Measurements from ENCODE around the gene CDC42SE2. TPM values are rescaled to one million over a fixed set of nuclear protein-coding genes. Genes with fewer than 3 reads are reported as not detected.

Gene CDC42SE2
- total and polyA plus RNA-seq, 12 donors = 5.1 to 26.7 (median 19.2) TPM

GRCh38 chr5:131386779-131387178 lies 122.9 kb downstream of the CDC42SE2 start:
- WGBS, 4 donors = 50 to 67% (median 59%) methylated on average over 4 of the region's 4 CpGs
- H3K4me1 ChIP-seq (replicated peaks in 1 of 2) = peaks cover 0 to 6% of the 10 kb centered on the region in 2 donors
- intact Hi-C loops (cut with DNase I) = no loop called here
- DNase-seq = no peak
- no peaks in the 10 kb centered on the region for H3K36me3 ChIP-seq (replicated peaks in 1 of 2)
- no peaks in the 10 kb centered on the region for H3K9me3 ChIP-seq (replicated peaks in 1 of 3)
- H3K27me3 ChIP-seq = no peaks in the 10 kb centered on the region
- no peak for TF ChIP-seq POLR2A (IDR thresholded peaks at IDR 0.05)
- TF ChIP-seq CTCF (IDR thresholded peaks at IDR 0.05) = no peak
- peak overlapping the region in 1 of 5 donors; percentile 13 for H3K27ac ChIP-seq
- no peak overlapping the region for H3K4me3 ChIP-seq

DNA sequence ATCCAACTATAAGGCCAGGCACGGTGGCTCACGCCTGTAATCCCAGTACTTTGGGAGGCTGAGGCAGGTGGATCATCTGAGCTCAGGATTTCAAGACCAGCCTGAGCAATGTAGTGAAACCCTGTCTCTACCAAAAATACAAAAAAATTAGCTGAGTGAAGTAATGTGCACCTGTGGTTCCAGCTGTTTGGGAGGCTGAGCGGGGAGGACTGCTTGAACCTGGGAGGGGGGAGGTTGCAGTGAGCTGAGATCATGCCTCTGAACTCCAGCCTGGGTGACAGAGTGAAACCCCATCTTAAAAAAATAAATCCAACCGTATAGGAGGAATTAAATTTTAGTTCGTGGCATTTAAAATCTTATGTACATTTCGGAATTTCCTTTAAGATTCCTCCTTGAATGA lies 123.4 kb downstream of the CDC42SE2 start:
- TF ChIP-seq POLR2A (IDR thresholded peaks at IDR 0.05) (no peak), CTCF (IDR thresholded peaks at IDR 0.05) (no peak)
- Histone ChIP-seq H3K36me3 (replicated peaks in 1 of 2) (no peaks in the 10 kb centered on the region), H3K9me3 (replicated peaks in 1 of 3) (no peaks in the 10 kb centered on the region), H3K27ac (no peak overlapping the region), H3K4me3 (no peak overlapping the region), H3K4me1 (replicated peaks in 1 of 2) (peaks cover 0 to 4% of the 10 kb centered on the region in 2 donors), H3K27me3 (no peaks in the 10 kb centered on the region)
- WGBS, 4 donors = 93 to 95% (median 94%) methylated on average over 6 of the region's 6 CpGs
- DNase-seq = no peak
- intact Hi-C loops (cut with DNase I) = no loop called here

DNA sequence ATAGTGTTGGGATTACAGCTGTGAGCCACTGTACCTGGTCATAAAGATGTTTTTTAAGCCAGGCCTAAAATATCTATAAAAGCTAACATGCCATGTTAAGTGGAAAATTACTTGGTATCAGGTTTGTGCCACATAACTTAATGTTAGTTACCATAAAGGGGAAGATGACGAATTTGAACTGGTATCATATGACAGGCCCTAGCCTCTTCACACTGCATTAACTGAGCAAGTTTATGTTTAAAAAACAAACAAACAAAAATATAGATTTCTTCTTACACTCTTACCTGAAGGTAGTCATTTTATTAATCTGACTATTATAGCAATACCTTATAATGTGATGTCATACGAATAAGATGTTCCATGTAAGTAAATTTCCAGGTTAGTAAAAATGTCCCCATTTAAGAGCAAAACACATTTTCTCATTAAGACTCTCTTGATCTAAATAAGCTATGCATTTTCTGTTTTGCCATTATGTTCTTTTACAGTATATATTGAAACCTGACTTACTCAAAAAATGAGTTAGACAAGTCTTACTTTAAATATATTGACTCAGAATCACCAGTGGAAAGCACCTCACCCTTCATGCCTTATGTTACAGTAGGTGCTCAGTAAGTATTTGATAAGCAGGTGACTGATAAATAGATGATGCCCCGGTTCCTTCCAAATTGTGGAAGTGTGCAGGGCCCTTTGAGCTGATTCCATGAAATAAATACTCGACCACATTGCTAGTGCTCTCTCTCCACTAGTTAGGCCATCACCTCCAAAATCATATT lies 125.4 kb downstream of the CDC42SE2 start:
- TF ChIP-seq CTCF (IDR thresholded peaks at IDR 0.05) = no peak
- TF ChIP-seq POLR2A (IDR thresholded peaks at IDR 0.05) = no peak

GRCh38 chr5:131389869-131390265 lies 126.0 kb downstream of the CDC42SE2 start:
- no peaks in the 10 kb centered on the region for H3K9me3 ChIP-seq (replicated peaks in 1 of 3)
- H3K27ac ChIP-seq = no peak overlapping the region
- H3K4me3 ChIP-seq = no peak overlapping the region
- 55 to 70% (median 57%) methylated on average over 1 of the region's 1 CpG for WGBS, 4 donors
- intact Hi-C loops (cut with DNase I) = no loop called here
- no peaks in the 10 kb centered on the region for H3K36me3 ChIP-seq (replicated peaks in 1 of 2)
- H3K4me1 ChIP-seq (replicated peaks in 1 of 2) = no peaks in the 10 kb centered on the region
- no peak for TF ChIP-seq POLR2A (IDR thresholded peaks at IDR 0.05)
- TF ChIP-seq CTCF (IDR thresholded peaks at IDR 0.05) = no peak
- DNase-seq = no peak
- no peaks in the 10 kb centered on the region for H3K27me3 ChIP-seq

More for the DNA sequence above, 125.4 kb downstream of the CDC42SE2 start:
- WGBS, 4 donors = 85 to 90% (median 88%) methylated on average over 4 of the region's 4 CpGs
- H3K9me3 ChIP-seq (replicated peaks in 1 of 3) = no peaks in the 10 kb centered on the region
- no peak overlapping the region for H3K27ac ChIP-seq
- H3K4me1 ChIP-seq (replicated peaks in 1 of 2) = no peaks in the 10 kb centered on the region
- DNase-seq = no peak
- intact Hi-C loops (cut with DNase I) = no loop called here
- no peak overlapping the region for H3K4me3 ChIP-seq
- no peaks in the 10 kb centered on the region for H3K36me3 ChIP-seq (replicated peaks in 1 of 2)
- H3K27me3 ChIP-seq = no peaks in the 10 kb centered on the region

Data from adrenal gland (tissue), 12 donors.